Fibroblast of lung (primary cell): ENCODE data around the gene GRID1. TPM values are rescaled to one million over a fixed set of nuclear protein-coding genes. Genes with fewer than 3 reads are reported as not detected.

Source experiments
- DNase-seq, 2 donors: peaks; one replicate each; pipeline versions ENCODE4 v3.0.0 to v3.0.0-alpha.2; 2010; ENCODE audit warnings: low read depth in 2 of 2
- H2AFZ ChIP-seq: 2 replicates; pipeline ENCODE4 v1.5.1; 2012; ENCODE audit warnings: low read length, control low read depth, inconsistent platforms
- H3K27ac ChIP-seq: 2 replicates; pipeline ENCODE4 v1.5.1; 2011; ENCODE audit warnings: low read length, control low read depth; ENCODE audit not compliant: insufficient read depth
- H3K27me3 ChIP-seq: 2 replicates; pipeline ENCODE4 v1.5.1; 2011; ENCODE audit warnings: mild to moderate bottlenecking, low read length; ENCODE audit not compliant: control insufficient read depth, insufficient read depth
- H3K36me3 ChIP-seq: 2 replicates; pipeline ENCODE4 v1.5.1; 2011; ENCODE audit warnings: low read length; ENCODE audit not compliant: control insufficient read depth, insufficient read depth
- H3K4me1 ChIP-seq: 2 replicates; pipeline ENCODE4 v1.5.1; 2011; ENCODE audit warnings: low read length; ENCODE audit not compliant: control insufficient read depth, insufficient read depth; ENCODE audit errors: extremely low read depth
- H3K4me2 ChIP-seq: 2 replicates; pipeline ENCODE4 v1.5.1; 2011; ENCODE audit warnings: low read length, control low read depth; ENCODE audit not compliant: insufficient read depth; ENCODE audit errors: extremely low read depth
- H3K4me3 ChIP-seq, 4 experiments: fragments of 200-600 bp in 1 of 4; sonication (generic) in 1 of 4; replicated peaks in 1 of 4; 2 replicates each; pipeline ENCODE4 v1.5.1; 2011 to 2016; ENCODE audit warnings: low read length in 4 of 4, low read depth in 3 of 4, mild to moderate bottlenecking in 3 of 4, control low read depth in 2 of 4, inconsistent platforms in 1 of 4, mixed read lengths in 1 of 4; ENCODE audit not compliant: insufficient read depth in 1 of 4; ENCODE audit errors: control extremely low read depth in 1 of 4
- H3K79me2 ChIP-seq: 2 replicates; pipeline ENCODE4 v1.5.1; 2012; ENCODE audit warnings: mild to moderate bottlenecking, low read length, inconsistent platforms; ENCODE audit not compliant: control insufficient read depth, insufficient read depth
- H3K9ac ChIP-seq: 2 replicates; pipeline ENCODE4 v1.5.1; 2011; ENCODE audit warnings: mild to moderate bottlenecking, low read length, control low read depth; ENCODE audit not compliant: insufficient read depth
- H3K9me3 ChIP-seq: 2 replicates; pipeline ENCODE4 v1.5.1; 2012; ENCODE audit warnings: low read depth, low read length; ENCODE audit not compliant: control insufficient read depth, insufficient read depth
- H4K20me1 ChIP-seq: 2 replicates; pipeline ENCODE4 v1.5.1; 2011; ENCODE audit warnings: low read length; ENCODE audit not compliant: control insufficient read depth, insufficient read depth; ENCODE audit errors: extremely low read depth
- EZH2 ChIP-seq: IDR thresholded peaks from 2 replicates; pipeline ENCODE4 v1.5.1; 2012; ENCODE audit warnings: low read length, control low read depth, mild to moderate bottlenecking; ENCODE audit errors: missing control alignments
- polyA plus RNA-seq, 2 donors: library from polyadenylated mRNA; depleted of rRNA in 1 of 2; stranded (reverse) in 1 of 2; unstranded in 1 of 2; fragments of >200 nt; gene quantifications; 2 replicates each; pipeline ENCODE4 v1.2.1, GENCODE V29; 2011 to 2012; ENCODE audit warnings: missing spikeins in 1 of 2
- total RNA-seq: library from RNA; depleted of rRNA; stranded (reverse); fragments of >200 nt; gene quantifications from 2 replicates; pipeline ENCODE4 v1.2.1, GENCODE V29; 2014
- TF ChIP-seq, protein P1 (sequence below), 2 donors: IDR thresholded peaks in 1 of 2; conservative IDR thresholded peaks in 1 of 2; 1 replicate in 1 of 2; 2 replicates in 1 of 2; pipeline ENCODE4 v1.5.1; 2011 to 2012; ENCODE audit warnings: low read length in 2 of 2, control low read depth in 1 of 2, inconsistent platforms in 1 of 2, low read depth in 1 of 2, mild to moderate bottlenecking in 1 of 2

Gene GRID1
- total and polyA plus RNA-seq, 2 donors (not counting 1 experiment from before 2014, with no cell fraction given), result 0.03 to 0.33 TPM

DNA sequence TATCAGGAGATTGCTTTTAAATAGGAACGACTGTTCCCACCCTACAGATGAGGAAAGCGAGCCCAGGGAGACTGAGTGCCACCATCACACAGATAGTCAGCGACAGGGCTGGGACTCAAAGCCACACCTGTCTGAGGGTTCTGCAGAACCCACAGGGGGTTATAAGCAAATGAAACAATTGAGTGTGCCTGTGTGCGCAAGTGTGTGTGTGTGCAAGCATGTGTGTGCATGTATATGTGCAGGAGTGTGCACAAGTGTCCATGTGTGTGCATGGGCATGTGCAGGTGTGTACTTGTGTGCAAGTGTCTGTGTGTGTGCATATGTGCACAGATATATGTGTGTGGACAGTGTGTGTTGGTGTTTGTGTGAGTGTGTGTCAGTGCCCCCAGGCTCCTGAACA is 280.2 kb downstream of the GRID1 start:
- Histone ChIP-seq H3K27ac (no peak overlapping the region), H3K27me3 (no peaks in the 10 kb centered on the region), H4K20me1 (no peaks in the 10 kb centered on the region), H3K9ac (no peak overlapping the region), H3K4me2 (no peak overlapping the region), H3K4me1 (no peaks in the 10 kb centered on the region), H2AFZ (no peak overlapping the region), H3K36me3 (no peaks in the 10 kb centered on the region), H3K79me2 (no peaks in the 10 kb centered on the region), H3K9me3 (no peaks in the 10 kb centered on the region), H3K4me3 (no peak overlapping the region)
- DNase-seq, result no peak
- no peak for TF ChIP-seq EZH2
- TF ChIP-seq, protein P1, sequence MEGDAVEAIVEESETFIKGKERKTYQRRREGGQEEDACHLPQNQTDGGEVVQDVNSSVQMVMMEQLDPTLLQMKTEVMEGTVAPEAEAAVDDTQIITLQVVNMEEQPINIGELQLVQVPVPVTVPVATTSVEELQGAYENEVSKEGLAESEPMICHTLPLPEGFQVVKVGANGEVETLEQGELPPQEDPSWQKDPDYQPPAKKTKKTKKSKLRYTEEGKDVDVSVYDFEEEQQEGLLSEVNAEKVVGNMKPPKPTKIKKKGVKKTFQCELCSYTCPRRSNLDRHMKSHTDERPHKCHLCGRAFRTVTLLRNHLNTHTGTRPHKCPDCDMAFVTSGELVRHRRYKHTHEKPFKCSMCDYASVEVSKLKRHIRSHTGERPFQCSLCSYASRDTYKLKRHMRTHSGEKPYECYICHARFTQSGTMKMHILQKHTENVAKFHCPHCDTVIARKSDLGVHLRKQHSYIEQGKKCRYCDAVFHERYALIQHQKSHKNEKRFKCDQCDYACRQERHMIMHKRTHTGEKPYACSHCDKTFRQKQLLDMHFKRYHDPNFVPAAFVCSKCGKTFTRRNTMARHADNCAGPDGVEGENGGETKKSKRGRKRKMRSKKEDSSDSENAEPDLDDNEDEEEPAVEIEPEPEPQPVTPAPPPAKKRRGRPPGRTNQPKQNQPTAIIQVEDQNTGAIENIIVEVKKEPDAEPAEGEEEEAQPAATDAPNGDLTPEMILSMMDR (conservative IDR thresholded peaks at IDR 0.05 in 1 of 2, IDR thresholded peaks at IDR 0.05 in 1 of 2; ENCODE audit: low read depth in 1 of 2, low read length in 2 of 2), result no peak

DNA sequence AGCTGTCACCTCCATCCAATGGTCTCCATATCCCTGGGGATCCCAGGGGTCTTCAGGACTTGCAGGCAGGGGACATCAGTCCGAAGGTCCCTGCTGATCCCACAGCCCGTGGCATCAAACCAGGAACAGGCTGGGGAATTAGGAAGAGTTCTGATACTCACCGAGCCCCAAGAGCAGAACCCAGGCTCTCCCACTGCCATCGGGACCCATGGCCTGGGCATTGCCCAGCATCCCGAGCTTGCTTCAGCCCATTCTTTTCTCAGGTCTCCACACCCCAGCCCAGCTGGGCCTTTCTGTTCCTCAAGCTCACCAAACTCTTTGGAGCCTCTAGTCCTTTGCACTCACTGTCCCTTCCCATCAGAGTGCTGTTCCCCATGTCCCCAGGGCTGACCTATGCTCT is 280.9 kb downstream of the GRID1 start:
- Histone ChIP-seq H3K4me1 (no peaks in the 10 kb centered on the region), H3K4me3 (no peak overlapping the region), H3K36me3 (no peaks in the 10 kb centered on the region), H2AFZ (no peak overlapping the region), H4K20me1 (no peaks in the 10 kb centered on the region), H3K9me3 (no peaks in the 10 kb centered on the region), H3K27ac (no peak overlapping the region), H3K79me2 (no peaks in the 10 kb centered on the region), H3K9ac (no peak overlapping the region), H3K4me2 (no peak overlapping the region), H3K27me3 (no peaks in the 10 kb centered on the region)
- DNase-seq, result no peak
- TF ChIP-seq, protein P1 (conservative IDR thresholded peaks at IDR 0.05 in 1 of 2, IDR thresholded peaks at IDR 0.05 in 1 of 2; ENCODE audit: low read depth in 1 of 2, low read length in 2 of 2), result no peak
- TF ChIP-seq EZH2, result no peak

DNA sequence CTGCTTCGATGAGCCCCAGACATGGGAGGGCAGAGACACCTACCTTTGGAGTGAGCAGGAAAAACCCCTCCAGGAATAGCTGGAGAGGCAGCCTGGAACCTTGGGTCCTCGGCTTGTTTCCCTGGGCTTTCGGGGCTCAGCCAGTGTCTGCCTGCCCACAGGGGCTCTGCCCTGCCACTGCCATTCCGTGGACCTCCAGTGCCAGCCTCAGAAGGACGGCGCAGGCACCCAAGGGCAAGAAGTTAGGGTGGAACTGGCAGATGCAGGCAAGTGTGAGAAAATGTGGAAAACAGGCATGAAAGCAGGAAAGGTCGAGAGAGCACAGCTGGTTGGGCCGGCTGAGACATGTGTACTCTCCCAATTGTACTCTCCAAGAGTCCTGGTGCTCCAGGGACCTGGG is 281.5 kb downstream of the GRID1 start:
- Histone ChIP-seq H3K27ac (no peak overlapping the region), H3K9ac (no peak overlapping the region), H3K9me3 (no peaks in the 10 kb centered on the region), H3K4me2 (no peak overlapping the region), H3K4me3 (no peak overlapping the region), H3K36me3 (no peaks in the 10 kb centered on the region), H3K4me1 (no peaks in the 10 kb centered on the region), H4K20me1 (no peaks in the 10 kb centered on the region), H2AFZ (no peak overlapping the region), H3K79me2 (no peaks in the 10 kb centered on the region), H3K27me3 (no peaks in the 10 kb centered on the region)
- no peak for DNase-seq
- TF ChIP-seq, protein P1 (conservative IDR thresholded peaks at IDR 0.05 in 1 of 2, IDR thresholded peaks at IDR 0.05 in 1 of 2; ENCODE audit: low read depth in 1 of 2, low read length in 2 of 2), result no peak
- TF ChIP-seq EZH2, result no peak
